Thyroid gland (tissue), 4 donors: Measurements from ENCODE around the gene ZC3H11A.

Experiments used
- POLR2A ChIP-seq, 2 donors: fragments of 450-650 bp; IDR thresholded peaks; one replicate each; pipeline ENCODE4 v1.6.1; 2017; ENCODE audit warnings: antibody characterized with exemption in 2 of 2, mild to moderate bottlenecking in 2 of 2, moderate library complexity in 1 of 2
- TF ChIP-seq, protein P1 (sequence below), 6 experiments: fragments of 200-600 bp in 3 of 6; fragments of 450-650 bp in 3 of 6; sonication (generic) in 3 of 6; IDR thresholded peaks; one replicate each; pipeline ENCODE4 v1.5.1; 2016 to 2019; ENCODE audit warnings: antibody characterized with exemption in 6 of 6, mild to moderate bottlenecking in 2 of 6, inconsistent platforms in 1 of 6, moderate library complexity in 1 of 6

DNA sequence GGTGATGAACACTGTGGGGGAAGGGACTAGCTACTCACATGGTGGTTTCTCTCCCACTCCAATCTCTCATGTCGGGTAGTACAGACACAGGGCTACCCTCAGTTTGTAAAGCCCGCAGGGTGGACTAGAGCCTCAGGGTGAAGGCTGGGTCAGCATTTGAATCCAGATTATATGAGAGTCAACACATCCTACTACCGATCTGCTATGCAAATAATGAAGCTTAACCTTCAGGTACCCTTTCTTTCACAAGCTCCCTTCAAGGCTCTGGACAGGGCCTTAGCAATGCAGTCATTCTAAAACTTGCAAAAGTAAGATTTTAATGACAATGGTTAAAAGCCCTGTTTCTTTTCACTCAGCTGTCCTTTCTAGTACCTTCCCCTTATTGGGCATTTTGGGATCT is 5.5 kb upstream of the ZC3H11A start:
- TF ChIP-seq, protein P1, sequence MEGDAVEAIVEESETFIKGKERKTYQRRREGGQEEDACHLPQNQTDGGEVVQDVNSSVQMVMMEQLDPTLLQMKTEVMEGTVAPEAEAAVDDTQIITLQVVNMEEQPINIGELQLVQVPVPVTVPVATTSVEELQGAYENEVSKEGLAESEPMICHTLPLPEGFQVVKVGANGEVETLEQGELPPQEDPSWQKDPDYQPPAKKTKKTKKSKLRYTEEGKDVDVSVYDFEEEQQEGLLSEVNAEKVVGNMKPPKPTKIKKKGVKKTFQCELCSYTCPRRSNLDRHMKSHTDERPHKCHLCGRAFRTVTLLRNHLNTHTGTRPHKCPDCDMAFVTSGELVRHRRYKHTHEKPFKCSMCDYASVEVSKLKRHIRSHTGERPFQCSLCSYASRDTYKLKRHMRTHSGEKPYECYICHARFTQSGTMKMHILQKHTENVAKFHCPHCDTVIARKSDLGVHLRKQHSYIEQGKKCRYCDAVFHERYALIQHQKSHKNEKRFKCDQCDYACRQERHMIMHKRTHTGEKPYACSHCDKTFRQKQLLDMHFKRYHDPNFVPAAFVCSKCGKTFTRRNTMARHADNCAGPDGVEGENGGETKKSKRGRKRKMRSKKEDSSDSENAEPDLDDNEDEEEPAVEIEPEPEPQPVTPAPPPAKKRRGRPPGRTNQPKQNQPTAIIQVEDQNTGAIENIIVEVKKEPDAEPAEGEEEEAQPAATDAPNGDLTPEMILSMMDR (IDR thresholded peaks at IDR 0.05) = no peak
- no peak for TF ChIP-seq POLR2A (IDR thresholded peaks at IDR 0.05)
